DMS79 treated with DMSO at 0.1 percent for 48 hours (cell line): ENCODE results near the gene NEK7.

Source experiments
- DNase-seq: peaks from one replicate; lab custom pipeline; 2025; lab: John Stamatoyannopoulos, UW

NEK7 gene

DNA sequence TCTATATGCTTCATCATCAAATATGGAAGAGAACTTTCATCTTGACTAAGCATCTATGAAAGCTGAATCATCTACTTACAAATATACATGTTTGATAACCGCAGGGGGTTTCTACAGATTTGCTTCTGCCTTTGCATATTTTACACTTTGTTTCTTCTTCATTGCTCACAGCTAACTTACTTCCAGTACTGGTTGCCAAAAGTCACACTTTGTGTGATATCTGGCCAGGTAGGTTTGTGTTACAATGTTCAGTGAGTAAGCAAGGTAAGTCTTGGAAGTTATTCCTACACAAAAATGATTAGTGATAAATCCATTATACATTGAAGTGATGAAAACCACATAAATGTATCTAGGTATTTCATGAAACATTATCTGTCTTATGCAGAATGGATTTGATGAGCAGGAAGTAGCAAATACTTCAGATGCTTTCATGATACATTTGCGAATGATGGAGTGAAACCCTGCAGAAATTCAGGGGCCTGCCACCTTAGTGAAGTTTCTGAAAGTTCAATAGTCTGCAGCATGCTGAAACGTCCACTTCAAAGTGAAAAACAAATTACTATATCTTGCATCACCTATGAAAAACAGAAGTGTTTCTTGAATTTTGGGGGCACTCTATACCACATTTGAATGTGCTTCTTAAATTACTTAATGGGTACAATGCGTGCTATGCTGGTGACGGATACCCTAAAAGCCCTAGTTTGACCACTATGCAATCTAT, 196.3 kb downstream of the NEK7 start:
- DNase-seq: no peak

- no peak for DNase-seq
Observed at GRCh38 chr1:198357937-198358336, 201.1 kb downstream of the NEK7 start.

GRCh38 chr1:198359024-198359653, 202.3 kb downstream of the NEK7 start:
- no peak for DNase-seq

- no peak for DNase-seq
Observed at GRCh38 chr1:198360208-198360729, 203.5 kb downstream of the NEK7 start.

GRCh38 chr1:198361237-198361767, 204.5 kb downstream of the NEK7 start:
- DNase-seq: no peak

- DNase-seq: no peak
Observed at GRCh38 chr1:198363625-198364151, 206.9 kb downstream of the NEK7 start.

DNA sequence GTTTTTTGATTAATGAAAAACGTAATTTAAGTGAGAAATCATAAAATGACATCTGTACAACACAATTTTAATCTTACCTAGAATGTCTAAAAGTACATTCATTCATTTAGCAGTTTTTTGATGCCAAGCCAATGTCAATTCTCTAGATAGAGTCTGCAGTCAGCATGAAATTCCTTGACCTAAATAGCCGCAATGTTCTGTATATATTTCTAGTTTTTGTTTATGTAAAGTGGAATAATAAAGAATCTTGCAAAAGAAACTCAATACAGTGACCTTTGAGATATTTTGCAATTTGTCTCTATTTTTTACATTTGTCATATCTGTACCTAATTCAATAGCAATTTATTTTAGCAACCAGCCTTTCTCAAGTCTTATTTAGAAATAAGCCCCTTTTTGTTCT, 207.7 kb downstream of the NEK7 start:
- DNase-seq: no peak

GRCh38 chr1:198367296-198367695, 210.5 kb downstream of the NEK7 start:
- DNase-seq: no peak

DNA sequence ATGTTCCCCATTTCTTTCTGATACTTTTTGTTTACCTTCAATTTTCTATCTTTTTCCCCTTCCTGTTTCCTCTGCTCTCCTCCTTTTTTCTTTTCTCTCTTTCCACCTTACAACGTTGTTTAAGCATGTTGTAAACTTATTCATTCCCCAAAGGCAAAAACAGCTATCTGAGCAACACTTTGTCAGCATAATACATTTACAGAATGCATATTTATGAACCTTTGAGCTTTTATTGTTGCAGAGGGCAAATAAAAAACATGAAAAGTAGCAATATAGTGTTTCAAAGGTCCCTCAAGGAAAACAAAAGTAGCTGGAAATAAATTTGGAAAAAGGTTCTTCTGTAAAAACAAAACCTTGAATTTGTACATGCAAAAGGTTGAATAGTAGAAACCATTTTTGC, 214.2 kb downstream of the NEK7 start:
- no peak for DNase-seq
